Right lobe of liver (tissue), 4 donors: ENCODE results near the gene PRRT3.

ENCODE experiments used
- POLR2A ChIP-seq: fragments of 450-650 bp; IDR thresholded peaks from one replicate; pipeline ENCODE4 v1.6.1; 2017; ENCODE audit warnings: antibody characterized with exemption, mild to moderate bottlenecking
- TF ChIP-seq, protein P1 (sequence below), 4 donors: fragments of 200-600 bp in 3 of 4; fragments of 450-650 bp in 1 of 4; IDR thresholded peaks; one replicate each; pipeline versions ENCODE4 v1.5.1 to v1.8.0; 2016 to 2022; ENCODE audit warnings: antibody characterized with exemption in 4 of 4, mild to moderate bottlenecking in 2 of 4
- donor health status: DM: no; HTN: no; CAD: no.
- donor health status: DM: no; HTN: no; CAD: no.
- donor health status: DM: no; HTN: yes; CAD: no.

DNA sequence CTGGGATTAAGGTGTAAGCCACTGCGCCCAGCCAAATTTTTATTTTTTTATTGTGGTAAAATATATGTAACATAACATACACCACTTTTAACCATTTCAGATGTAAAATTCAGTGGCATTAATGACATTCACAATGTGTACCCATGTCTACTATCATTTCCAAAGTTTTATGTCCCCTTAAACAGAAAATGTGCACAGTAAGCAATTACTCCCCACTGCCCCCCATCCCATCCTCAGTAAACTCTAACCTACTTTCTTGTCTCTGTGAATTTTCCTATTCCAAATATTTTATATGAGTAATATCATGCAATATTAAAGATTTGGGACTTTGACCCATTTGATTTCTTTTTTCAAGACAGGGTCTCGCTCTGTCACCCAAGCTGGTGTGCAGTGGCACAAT is 14.6 kb upstream of the PRRT3 start:
- no peak for TF ChIP-seq POLR2A
- TF ChIP-seq, protein P1, sequence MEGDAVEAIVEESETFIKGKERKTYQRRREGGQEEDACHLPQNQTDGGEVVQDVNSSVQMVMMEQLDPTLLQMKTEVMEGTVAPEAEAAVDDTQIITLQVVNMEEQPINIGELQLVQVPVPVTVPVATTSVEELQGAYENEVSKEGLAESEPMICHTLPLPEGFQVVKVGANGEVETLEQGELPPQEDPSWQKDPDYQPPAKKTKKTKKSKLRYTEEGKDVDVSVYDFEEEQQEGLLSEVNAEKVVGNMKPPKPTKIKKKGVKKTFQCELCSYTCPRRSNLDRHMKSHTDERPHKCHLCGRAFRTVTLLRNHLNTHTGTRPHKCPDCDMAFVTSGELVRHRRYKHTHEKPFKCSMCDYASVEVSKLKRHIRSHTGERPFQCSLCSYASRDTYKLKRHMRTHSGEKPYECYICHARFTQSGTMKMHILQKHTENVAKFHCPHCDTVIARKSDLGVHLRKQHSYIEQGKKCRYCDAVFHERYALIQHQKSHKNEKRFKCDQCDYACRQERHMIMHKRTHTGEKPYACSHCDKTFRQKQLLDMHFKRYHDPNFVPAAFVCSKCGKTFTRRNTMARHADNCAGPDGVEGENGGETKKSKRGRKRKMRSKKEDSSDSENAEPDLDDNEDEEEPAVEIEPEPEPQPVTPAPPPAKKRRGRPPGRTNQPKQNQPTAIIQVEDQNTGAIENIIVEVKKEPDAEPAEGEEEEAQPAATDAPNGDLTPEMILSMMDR (IDR thresholded peaks at IDR 0.05), result no peak
